GM10266 (cell line): ENCODE results near the gene SPATA13.

Experiments
- DNase-seq: peaks from one replicate; pipeline ENCODE4 v3.0.0; 2012; ENCODE audit errors: extremely low spot score
- TF ChIP-seq, protein P1 (sequence below): IDR thresholded peaks from 2 replicates; pipeline ENCODE4 v1.5.1; 2012; ENCODE audit warnings: mild to moderate bottlenecking, low read depth; ENCODE audit not compliant: control insufficient read depth, insufficient read depth; ENCODE audit errors: missing control alignments

The SPATA13 gene

DNA sequence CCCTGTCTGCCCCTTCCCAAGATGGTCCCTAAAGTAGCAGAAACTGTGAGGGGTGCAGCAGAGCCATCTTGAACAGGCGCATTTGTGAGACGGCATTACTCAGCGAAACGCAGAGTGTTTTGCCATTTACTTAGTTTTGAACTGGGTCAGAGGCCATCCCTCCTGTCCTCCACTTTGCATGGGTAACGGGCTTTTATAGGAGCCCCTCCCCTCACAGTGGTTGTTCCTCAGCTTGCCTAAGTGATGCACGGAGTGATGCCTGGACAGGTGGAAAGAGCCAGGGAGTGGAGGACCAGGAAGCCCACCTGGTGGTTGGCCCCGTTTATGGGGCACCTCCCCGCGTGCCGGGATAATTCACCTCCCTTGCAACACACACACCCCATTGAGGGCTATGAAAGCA lies 80.8 kb downstream of the SPATA13 start:
- TF ChIP-seq, protein P1, sequence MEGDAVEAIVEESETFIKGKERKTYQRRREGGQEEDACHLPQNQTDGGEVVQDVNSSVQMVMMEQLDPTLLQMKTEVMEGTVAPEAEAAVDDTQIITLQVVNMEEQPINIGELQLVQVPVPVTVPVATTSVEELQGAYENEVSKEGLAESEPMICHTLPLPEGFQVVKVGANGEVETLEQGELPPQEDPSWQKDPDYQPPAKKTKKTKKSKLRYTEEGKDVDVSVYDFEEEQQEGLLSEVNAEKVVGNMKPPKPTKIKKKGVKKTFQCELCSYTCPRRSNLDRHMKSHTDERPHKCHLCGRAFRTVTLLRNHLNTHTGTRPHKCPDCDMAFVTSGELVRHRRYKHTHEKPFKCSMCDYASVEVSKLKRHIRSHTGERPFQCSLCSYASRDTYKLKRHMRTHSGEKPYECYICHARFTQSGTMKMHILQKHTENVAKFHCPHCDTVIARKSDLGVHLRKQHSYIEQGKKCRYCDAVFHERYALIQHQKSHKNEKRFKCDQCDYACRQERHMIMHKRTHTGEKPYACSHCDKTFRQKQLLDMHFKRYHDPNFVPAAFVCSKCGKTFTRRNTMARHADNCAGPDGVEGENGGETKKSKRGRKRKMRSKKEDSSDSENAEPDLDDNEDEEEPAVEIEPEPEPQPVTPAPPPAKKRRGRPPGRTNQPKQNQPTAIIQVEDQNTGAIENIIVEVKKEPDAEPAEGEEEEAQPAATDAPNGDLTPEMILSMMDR: no peak
- no peak for DNase-seq

DNA sequence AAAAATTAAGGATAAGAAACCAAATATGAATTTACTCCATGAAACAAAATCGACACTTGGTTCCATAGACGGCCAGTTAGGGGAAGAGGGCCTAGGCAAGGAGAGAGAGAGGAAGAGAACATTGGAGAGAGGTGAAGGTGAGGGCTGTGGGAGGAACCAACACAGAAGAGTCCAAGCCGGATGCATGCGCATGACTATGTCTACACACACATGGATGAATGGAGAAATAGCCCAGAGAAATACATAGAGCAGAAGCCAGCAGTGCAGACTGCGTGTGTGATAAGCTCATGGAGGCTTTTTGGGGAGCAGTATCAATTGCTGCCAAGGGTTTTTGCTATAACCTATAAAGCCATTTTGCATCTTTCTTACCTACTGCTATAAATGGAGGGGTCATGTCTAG lies 81.6 kb downstream of the SPATA13 start:
- no peak for DNase-seq

DNA sequence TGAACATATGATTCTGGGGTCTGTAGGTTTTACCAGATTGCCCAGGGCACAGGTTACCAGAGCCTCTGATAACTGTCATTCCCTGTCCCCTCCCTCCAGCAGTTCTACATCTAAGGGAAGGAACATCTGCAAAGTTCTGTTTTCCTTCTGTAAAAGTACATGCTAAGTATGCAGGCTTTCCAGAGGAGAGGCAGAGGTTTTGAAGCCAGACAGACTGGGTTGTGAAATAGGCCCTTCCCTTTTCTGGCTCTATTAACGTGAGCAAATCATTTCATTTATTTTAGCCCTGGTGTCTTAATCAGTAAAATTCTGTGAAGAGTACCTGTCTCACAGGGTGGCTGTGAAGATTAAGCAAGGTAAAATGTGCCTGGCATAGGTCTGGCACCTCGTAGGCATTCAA lies 82.8 kb downstream of the SPATA13 start:
- TF ChIP-seq, protein P1: no peak
- DNase-seq: no peak

More for the DNA sequence above, 81.6 kb downstream of the SPATA13 start:
- TF ChIP-seq, protein P1: no peak

DNA sequence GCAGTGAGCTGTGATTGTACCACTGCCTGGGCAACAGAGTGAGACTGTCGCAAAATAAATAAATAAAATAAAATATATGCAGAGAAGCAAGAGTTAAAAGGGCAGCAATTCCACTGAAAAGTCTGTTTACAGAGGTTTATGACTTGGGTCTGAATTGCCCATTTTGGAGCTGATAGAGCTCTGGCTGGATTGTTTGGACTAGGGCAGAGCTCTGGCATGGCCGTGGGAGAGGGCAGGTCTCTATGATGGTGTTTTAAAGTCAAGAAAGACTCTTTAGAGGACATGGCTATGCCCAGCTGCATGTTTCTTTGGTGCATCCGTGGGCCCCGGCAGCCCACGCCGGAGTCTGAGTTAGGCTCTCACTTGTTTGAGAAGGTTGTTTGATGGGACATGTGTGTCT lies 84.3 kb downstream of the SPATA13 start:
- TF ChIP-seq, protein P1: no peak
- DNase-seq: no peak

DNA sequence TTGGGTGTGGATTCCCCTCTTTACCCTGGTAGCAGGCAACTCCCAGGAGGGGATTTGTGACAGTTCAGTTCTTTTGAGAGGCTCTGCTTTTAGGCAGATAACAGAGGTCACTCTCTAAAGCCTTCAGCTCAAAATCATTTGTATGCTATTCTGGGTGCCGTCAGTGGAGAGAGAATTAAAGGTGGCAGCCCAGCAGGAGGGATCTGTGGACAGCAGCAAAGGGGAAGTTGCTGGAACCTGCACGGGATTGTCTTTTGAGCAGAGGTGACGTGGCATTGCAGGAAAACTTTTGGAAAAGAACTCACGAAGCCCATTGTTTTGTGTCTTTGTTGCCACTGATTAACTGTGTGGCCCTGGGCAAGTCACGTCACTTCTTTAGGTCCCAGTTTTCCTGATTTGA lies 86.5 kb downstream of the SPATA13 start:
- TF ChIP-seq, protein P1: no peak
- DNase-seq: no peak

DNA sequence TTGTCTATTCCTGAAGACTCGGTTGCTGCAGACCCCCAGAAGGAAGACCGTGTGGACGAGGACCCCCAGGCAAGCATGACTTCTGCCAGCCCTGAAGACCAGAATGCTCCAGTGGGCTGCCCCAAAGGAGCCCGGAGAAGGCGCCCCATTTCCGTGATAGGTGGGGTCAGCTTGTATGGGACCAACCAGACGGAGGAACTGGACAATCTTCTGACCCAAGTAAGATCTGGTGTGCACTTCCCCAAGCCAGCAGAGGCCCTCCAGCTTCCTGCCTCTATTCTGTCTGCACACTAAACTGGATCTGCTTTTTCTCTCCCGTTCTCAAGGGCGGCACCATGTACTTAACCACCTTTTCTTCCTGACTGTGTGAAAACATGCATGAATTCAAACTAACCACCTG lies 89.1 kb downstream of the SPATA13 start:
- TF ChIP-seq, protein P1: no peak
- no peak for DNase-seq

DNA sequence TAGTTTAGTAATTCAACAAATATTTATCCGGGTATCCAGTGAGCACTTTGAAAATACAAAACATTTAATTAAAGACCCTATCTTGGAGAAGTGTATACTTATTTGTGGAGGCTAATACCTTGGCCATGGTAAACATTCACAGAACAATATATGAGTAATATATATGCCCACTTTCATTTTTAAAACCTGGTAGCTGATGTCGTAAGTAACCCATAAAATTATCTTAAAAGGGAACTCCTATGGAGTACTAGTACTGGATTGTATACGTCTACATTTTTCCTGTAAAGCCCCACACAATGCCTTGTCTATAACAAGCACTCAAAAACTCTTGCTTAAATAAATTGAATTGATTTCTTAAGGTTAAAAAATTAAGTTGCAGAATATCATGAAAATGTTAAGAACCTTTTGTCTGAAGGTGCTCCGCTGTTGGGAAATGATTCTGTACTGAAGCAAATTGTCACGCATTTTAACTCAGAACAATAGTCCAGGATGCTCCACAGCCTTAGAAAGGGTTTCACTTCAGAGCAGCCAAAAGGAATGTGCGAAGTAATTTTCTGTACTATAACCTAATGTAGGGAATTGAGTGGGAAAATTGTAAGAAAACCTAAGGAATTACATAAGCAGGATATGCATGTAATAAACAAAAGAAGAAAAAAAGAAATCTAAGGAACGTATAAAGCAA lies 90.0 kb downstream of the SPATA13 start:
- no peak for DNase-seq
- TF ChIP-seq, protein P1: no peak
